Measurements from ENCODE around the gene GFOD1.

Gene GFOD1

GRCh38 chr6:13427316-13427715 lies 60.1 kb downstream of the GFOD1 start:
- WGBS, 2 experiments: 79% methylated on average over 8 of the region's 8 CpGs
- Histone ChIP-seq H3K36me3 (ENCODE audit: control insufficient read depth, insufficient read depth, low read length) (no peaks in the 10 kb centered on the region), H3K4me1 (ENCODE audit: control insufficient read depth, insufficient read depth, low read length) (peaks cover 28% of the 10 kb centered on the region), H3K27ac (ENCODE audit: insufficient read depth, low read depth, low read length, poor library complexity, severe bottlenecking) (no peak overlapping the region), H3K9me3 (ENCODE audit: control insufficient read depth, low read length) (no peaks in the 10 kb centered on the region), H3K27me3 (ENCODE audit: control insufficient read depth, insufficient read depth, low read length, poor library complexity, severe bottlenecking) (no peaks in the 10 kb centered on the region), H3K4me3 (ENCODE audit: insufficient read depth, low read depth, low read length) (no peak overlapping the region)

GRCh38 chr6:13425943-13426931 lies 61.2 kb downstream of the GFOD1 start:
- Histone ChIP-seq H3K4me3 (ENCODE audit: insufficient read depth, low read depth, low read length) (no peak overlapping the region), H3K27ac (ENCODE audit: insufficient read depth, low read depth, low read length, poor library complexity, severe bottlenecking) (no peak overlapping the region), H3K9me3 (ENCODE audit: control insufficient read depth, low read length) (no peaks in the 10 kb centered on the region), H3K27me3 (ENCODE audit: control insufficient read depth, insufficient read depth, low read length, poor library complexity, severe bottlenecking) (no peaks in the 10 kb centered on the region), H3K4me1 (ENCODE audit: control insufficient read depth, insufficient read depth, low read length) (peaks cover 39% of the 10 kb centered on the region), H3K36me3 (ENCODE audit: control insufficient read depth, insufficient read depth, low read length) (no peaks in the 10 kb centered on the region)
- WGBS, 2 experiments: 93 to 94% methylated on average over 22 of the region's 22 CpGs

GRCh38 chr6:13425270-13425873 lies 62.0 kb downstream of the GFOD1 start:
- H3K4me3 ChIP-seq (ENCODE audit: insufficient read depth, low read depth, low read length): no peak overlapping the region
- H3K36me3 ChIP-seq (ENCODE audit: control insufficient read depth, insufficient read depth, low read length): no peaks in the 10 kb centered on the region
- WGBS, 2 experiments: 61% methylated on average over 3 of the region's 3 CpGs
- no peak overlapping the region for H3K27ac ChIP-seq (ENCODE audit: insufficient read depth, low read depth, low read length, poor library complexity, severe bottlenecking)
- no peaks in the 10 kb centered on the region for H3K9me3 ChIP-seq (ENCODE audit: control insufficient read depth, low read length)
- H3K4me1 ChIP-seq (ENCODE audit: control insufficient read depth, insufficient read depth, low read length): peaks cover 40% of the 10 kb centered on the region
- H3K27me3 ChIP-seq (ENCODE audit: control insufficient read depth, insufficient read depth, low read length, poor library complexity, severe bottlenecking): no peaks in the 10 kb centered on the region

- Histone ChIP-seq H3K36me3 (ENCODE audit: control insufficient read depth, insufficient read depth, low read length) (no peaks in the 10 kb centered on the region), H3K9me3 (ENCODE audit: control insufficient read depth, low read length) (no peaks in the 10 kb centered on the region), H3K4me3 (ENCODE audit: insufficient read depth, low read depth, low read length) (no peak overlapping the region), H3K4me1 (ENCODE audit: control insufficient read depth, insufficient read depth, low read length) (peaks cover 31% of the 10 kb centered on the region), H3K27me3 (ENCODE audit: control insufficient read depth, insufficient read depth, low read length, poor library complexity, severe bottlenecking) (no peaks in the 10 kb centered on the region), H3K27ac (ENCODE audit: insufficient read depth, low read depth, low read length, poor library complexity, severe bottlenecking) (no peak overlapping the region)
- WGBS, 2 experiments: 90 to 94% methylated on average over 6 of the region's 6 CpGs
Observed at GRCh38 chr6:13423252-13423651, 64.1 kb downstream of the GFOD1 start.

- Histone ChIP-seq H3K36me3 (ENCODE audit: control insufficient read depth, insufficient read depth, low read length) (no peaks in the 10 kb centered on the region), H3K9me3 (ENCODE audit: control insufficient read depth, low read length) (no peaks in the 10 kb centered on the region), H3K27ac (ENCODE audit: insufficient read depth, low read depth, low read length, poor library complexity, severe bottlenecking) (peak overlapping the region; percentile 79), H3K27me3 (ENCODE audit: control insufficient read depth, insufficient read depth, low read length, poor library complexity, severe bottlenecking) (no peaks in the 10 kb centered on the region), H3K4me3 (ENCODE audit: insufficient read depth, low read depth, low read length) (no peak overlapping the region), H3K4me1 (ENCODE audit: control insufficient read depth, insufficient read depth, low read length) (peaks cover 26% of the 10 kb centered on the region)
- WGBS, 2 experiments: 8 to 9% methylated on average over 5 of the region's 5 CpGs
Observed at GRCh38 chr6:13422681-13423221, 64.6 kb downstream of the GFOD1 start.

GRCh38 chr6:13421425-13422059 lies 65.9 kb downstream of the GFOD1 start:
- no peak overlapping the region for H3K27ac ChIP-seq (ENCODE audit: insufficient read depth, low read depth, low read length, poor library complexity, severe bottlenecking)
- H3K9me3 ChIP-seq (ENCODE audit: control insufficient read depth, low read length): no peaks in the 10 kb centered on the region
- no peaks in the 10 kb centered on the region for H3K36me3 ChIP-seq (ENCODE audit: control insufficient read depth, insufficient read depth, low read length)
- H3K27me3 ChIP-seq (ENCODE audit: control insufficient read depth, insufficient read depth, low read length, poor library complexity, severe bottlenecking): no peaks in the 10 kb centered on the region
- peaks cover 24% of the 10 kb centered on the region for H3K4me1 ChIP-seq (ENCODE audit: control insufficient read depth, insufficient read depth, low read length)
- no peak overlapping the region for H3K4me3 ChIP-seq (ENCODE audit: insufficient read depth, low read depth, low read length)
- 57% methylated on average over 10 of the region's 10 CpGs for WGBS, 2 experiments

GRCh38 chr6:13420269-13420668 lies 67.1 kb downstream of the GFOD1 start:
- H3K9me3 ChIP-seq (ENCODE audit: control insufficient read depth, low read length): no peaks in the 10 kb centered on the region
- no peak overlapping the region for H3K4me3 ChIP-seq (ENCODE audit: insufficient read depth, low read depth, low read length)
- H3K36me3 ChIP-seq (ENCODE audit: control insufficient read depth, insufficient read depth, low read length): no peaks in the 10 kb centered on the region
- 86 to 91% methylated on average over 6 of the region's 6 CpGs for WGBS, 2 experiments
- H3K4me1 ChIP-seq (ENCODE audit: control insufficient read depth, insufficient read depth, low read length): peaks cover 24% of the 10 kb centered on the region
- H3K27ac ChIP-seq (ENCODE audit: insufficient read depth, low read depth, low read length, poor library complexity, severe bottlenecking): no peak overlapping the region
- no peaks in the 10 kb centered on the region for H3K27me3 ChIP-seq (ENCODE audit: control insufficient read depth, insufficient read depth, low read length, poor library complexity, severe bottlenecking)

GRCh38 chr6:13419422-13420195 lies 67.8 kb downstream of the GFOD1 start:
- no peak overlapping the region for H3K27ac ChIP-seq (ENCODE audit: insufficient read depth, low read depth, low read length, poor library complexity, severe bottlenecking)
- peaks cover 24% of the 10 kb centered on the region for H3K4me1 ChIP-seq (ENCODE audit: control insufficient read depth, insufficient read depth, low read length)
- no peaks in the 10 kb centered on the region for H3K9me3 ChIP-seq (ENCODE audit: control insufficient read depth, low read length)
- no peaks in the 10 kb centered on the region for H3K27me3 ChIP-seq (ENCODE audit: control insufficient read depth, insufficient read depth, low read length, poor library complexity, severe bottlenecking)
- WGBS, 2 experiments: 90 to 91% methylated on average over 26 of the region's 26 CpGs
- no peaks in the 10 kb centered on the region for H3K36me3 ChIP-seq (ENCODE audit: control insufficient read depth, insufficient read depth, low read length)
- H3K4me3 ChIP-seq (ENCODE audit: insufficient read depth, low read depth, low read length): no peak overlapping the region

GRCh38 chr6:13418844-13419243 lies 68.6 kb downstream of the GFOD1 start:
- no peaks in the 10 kb centered on the region for H3K27me3 ChIP-seq (ENCODE audit: control insufficient read depth, insufficient read depth, low read length, poor library complexity, severe bottlenecking)
- H3K9me3 ChIP-seq (ENCODE audit: control insufficient read depth, low read length): no peaks in the 10 kb centered on the region
- 94 to 98% methylated on average over 5 of the region's 5 CpGs for WGBS, 2 experiments
- H3K4me3 ChIP-seq (ENCODE audit: insufficient read depth, low read depth, low read length): no peak overlapping the region
- H3K36me3 ChIP-seq (ENCODE audit: control insufficient read depth, insufficient read depth, low read length): no peaks in the 10 kb centered on the region
- no peak overlapping the region for H3K27ac ChIP-seq (ENCODE audit: insufficient read depth, low read depth, low read length, poor library complexity, severe bottlenecking)
- H3K4me1 ChIP-seq (ENCODE audit: control insufficient read depth, insufficient read depth, low read length): peaks cover 24% of the 10 kb centered on the region
